AG08395 (cell line): ENCODE measurements around the gene QPCTL.
"Not testable (repeated sequence)": the region's sequence is repeated elsewhere in the genome, so short reads cannot be mapped to it uniquely, and the experiment has no call there.

Source experiments
- DNase-seq: peaks from one replicate; pipeline ENCODE4 v3.0.0; 2012; ENCODE audit warnings: mixed read lengths, low spot score

Gene QPCTL

GRCh38 chr19:45676851-45677263 lies 15.6 kb upstream of the QPCTL start:
- DNase-seq, result no peak

- peak; percentile 48 for DNase-seq
These were observed 14.9 kb upstream of the QPCTL start for GRCh38 chr19:45677351-45678230.

GRCh38 chr19:45681391-45682015 lies 11.0 kb upstream of the QPCTL start:
- DNase-seq, result peak; percentile 89

GRCh38 chr19:45682117-45682516 lies 10.3 kb upstream of the QPCTL start:
- DNase-seq, result no peak

GRCh38 chr19:45682908-45683307 lies 9.6 kb upstream of the QPCTL start:
- no peak for DNase-seq

GRCh38 chr19:45685045-45685444 lies 7.4 kb upstream of the QPCTL start:
- not testable (repeated sequence) for DNase-seq

- DNase-seq, result no peak
These were observed 4.9 kb upstream of the QPCTL start for GRCh38 chr19:45687599-45687998.

GRCh38 chr19:45691516-45692186 lies 815 bp upstream of the QPCTL start, which contains the start of gene SNRPD2:
TSS of gene SNRPD2 (minus strand) at chr19:45691953. CDS start at chr19:45691888, 65 bp downstream.
- peak; percentile 97 for DNase-seq

GRCh38 chr19:45693106-45693788 lies 781 bp downstream of the QPCTL start:
- peak; percentile 79 for DNase-seq

GRCh38 chr19:45701676-45702075 lies 9.2 kb downstream of the QPCTL start:
- no peak for DNase-seq

GRCh38 chr19:45705115-45705514 lies 12.6 kb downstream of the QPCTL start:
- no peak for DNase-seq

- no peak for DNase-seq
These were observed 13.4 kb downstream of the QPCTL start for GRCh38 chr19:45705710-45706415.

GRCh38 chr19:45710356-45711130 lies 18.1 kb downstream of the QPCTL start:
- no peak for DNase-seq

GRCh38 chr19:45711851-45712698 lies 19.6 kb downstream of the QPCTL start:
- no peak for DNase-seq

GRCh38 chr19:45712699-45713067 lies 20.2 kb downstream of the QPCTL start:
- DNase-seq, result no peak

GRCh38 chr19:45713141-45713540 lies 20.7 kb downstream of the QPCTL start:
- no peak for DNase-seq

- DNase-seq, result no peak
These were observed 22.7 kb downstream of the QPCTL start for GRCh38 chr19:45715139-45715538.

GRCh38 chr19:45716359-45717130 lies 24.1 kb downstream of the QPCTL start:
- DNase-seq, result peak; percentile 31
